DMS114 treated with DMSO at 0.1 percent for 48 hours (cell line): ENCODE measurements around the gene GPR63.

ENCODE experiments used
- DNase-seq: peaks from one replicate; lab custom pipeline; 2025; ENCODE audit not compliant: unreplicated experiment; lab: John Stamatoyannopoulos, UW

The GPR63 gene

DNA sequence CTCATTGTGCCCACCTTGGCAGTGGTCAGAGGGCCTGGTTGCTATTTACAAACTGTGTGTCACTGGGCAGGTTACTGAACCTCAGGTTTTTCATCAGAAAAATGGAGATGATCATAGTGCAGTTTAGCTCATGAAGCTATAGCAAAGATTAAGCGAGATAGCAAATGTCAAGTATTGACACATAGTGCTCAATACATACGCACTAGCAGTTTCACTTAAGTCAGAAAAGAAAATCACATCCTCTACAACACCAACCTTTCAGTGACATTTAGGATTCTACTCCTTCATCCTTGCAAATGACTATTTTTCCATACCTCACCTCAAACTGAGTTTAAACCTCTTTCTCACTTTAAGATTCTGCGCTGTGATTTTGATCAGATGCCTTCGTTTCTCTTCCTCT lies 16.2 kb downstream of the GPR63 start:
- no peak for DNase-seq

DNA sequence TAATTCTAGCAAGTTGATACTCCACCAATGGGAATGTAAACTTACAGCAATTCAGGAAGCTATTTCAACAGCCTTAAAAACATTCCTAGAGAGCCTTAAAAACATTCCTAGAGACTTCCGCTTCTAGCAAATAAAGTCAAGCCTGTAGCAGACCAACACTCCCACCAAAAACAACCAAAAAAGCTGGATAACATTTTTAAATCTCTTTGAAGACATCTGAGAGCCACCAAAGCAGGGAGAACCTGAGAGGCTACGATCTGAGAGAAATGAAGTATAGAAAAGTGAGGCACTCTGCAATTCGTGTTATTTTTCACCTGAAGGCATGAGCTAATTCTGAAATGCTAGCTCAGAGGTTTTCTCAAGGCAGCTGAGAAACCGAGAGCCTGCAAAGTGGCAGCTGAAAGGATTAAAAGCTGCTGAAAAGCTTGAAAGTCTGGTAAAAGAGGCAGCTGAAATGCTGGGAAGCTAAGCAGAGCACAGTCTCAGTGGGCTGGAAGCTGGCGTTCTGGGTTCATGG lies 20.9 kb downstream of the GPR63 start:
- no peak for DNase-seq

- no peak for DNase-seq
Observed at GRCh38 chr6:96814625-96815024, 22.7 kb downstream of the GPR63 start.

GRCh38 chr6:96812077-96812703 lies 25.1 kb downstream of the GPR63 start:
- DNase-seq = no peak

- DNase-seq = no peak
Observed at GRCh38 chr6:96811670-96812069, 25.6 kb downstream of the GPR63 start.

GRCh38 chr6:96811136-96811535 lies 26.1 kb downstream of the GPR63 start:
- DNase-seq = no peak

DNA sequence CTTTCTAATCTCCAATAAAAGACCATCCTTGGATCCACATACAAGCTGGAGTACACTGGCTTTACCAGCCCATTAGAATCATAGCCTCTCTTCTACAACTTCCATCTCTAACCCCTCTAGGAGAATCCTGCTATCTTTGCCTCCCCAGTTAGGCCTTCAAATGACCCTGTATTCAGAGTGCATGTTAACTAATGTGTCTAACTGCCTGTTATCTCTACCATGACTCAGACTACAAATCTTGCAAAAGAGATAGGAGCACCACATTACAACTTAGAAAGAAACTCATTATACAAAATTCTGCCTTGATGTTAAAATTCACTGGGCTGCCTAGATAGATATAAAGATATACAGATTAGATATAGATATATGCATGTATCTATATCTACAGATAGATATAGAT lies 28.2 kb downstream of the GPR63 start:
- DNase-seq = no peak

DNA sequence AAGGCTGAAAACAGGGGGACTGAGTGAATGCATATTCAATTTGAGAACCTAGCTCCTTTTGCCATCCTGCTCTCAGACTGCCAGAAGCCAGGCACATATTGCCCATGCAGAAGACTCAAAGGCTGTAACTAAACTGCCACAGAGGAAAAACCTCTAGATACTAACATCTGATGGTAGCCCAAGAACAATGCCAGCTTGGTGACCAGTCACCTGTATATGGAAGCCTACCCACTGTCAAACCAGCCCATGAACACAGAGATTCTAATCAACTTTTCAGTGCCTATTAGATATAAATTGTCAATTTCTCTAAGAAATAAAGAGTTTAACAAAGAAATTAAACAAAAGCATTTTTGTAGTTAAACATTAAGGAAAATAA lies 34.2 kb downstream of the GPR63 start:
- no peak for DNase-seq

DNA sequence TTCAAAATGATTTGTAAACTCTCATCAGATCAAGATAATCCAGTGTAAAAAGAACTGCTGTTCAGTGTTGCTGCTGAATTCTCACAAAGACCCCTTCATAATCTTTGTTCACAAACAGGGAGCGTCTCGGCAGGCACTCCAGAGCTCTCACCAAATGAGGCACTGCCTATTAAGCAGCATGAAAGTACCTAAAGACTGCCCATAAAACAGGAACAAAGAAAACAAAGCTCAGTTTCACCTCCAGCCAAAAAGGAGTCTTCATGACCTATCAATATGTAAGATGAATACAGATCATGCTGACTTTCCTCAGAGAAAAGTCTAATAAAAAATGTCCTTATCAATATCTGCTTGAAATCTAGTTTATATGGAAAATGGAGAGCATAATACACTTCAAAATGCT lies 41.8 kb downstream of the GPR63 start:
- DNase-seq = no peak

DNA sequence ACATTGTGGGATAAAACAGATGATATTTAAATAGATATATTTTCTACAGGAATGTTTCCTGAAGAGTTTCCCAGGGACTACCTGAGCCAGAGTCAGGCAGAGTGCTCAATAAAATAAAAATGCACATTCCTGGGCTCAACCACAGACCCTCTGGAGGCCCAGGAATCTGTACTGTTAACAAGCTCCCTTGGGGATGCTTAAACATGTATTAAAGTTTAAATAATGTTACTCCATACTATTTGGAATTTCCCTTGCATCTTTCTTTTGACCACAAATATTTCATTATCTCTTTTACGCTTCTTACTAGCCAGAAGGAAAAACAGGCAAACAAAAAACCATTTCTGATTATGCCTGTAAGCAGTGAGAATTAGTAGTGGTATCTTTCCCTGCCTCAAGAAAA lies 42.3 kb downstream of the GPR63 start:
- no peak for DNase-seq

GRCh38 chr6:96792561-96793190 lies 44.6 kb downstream of the GPR63 start:
- no peak for DNase-seq

DNA sequence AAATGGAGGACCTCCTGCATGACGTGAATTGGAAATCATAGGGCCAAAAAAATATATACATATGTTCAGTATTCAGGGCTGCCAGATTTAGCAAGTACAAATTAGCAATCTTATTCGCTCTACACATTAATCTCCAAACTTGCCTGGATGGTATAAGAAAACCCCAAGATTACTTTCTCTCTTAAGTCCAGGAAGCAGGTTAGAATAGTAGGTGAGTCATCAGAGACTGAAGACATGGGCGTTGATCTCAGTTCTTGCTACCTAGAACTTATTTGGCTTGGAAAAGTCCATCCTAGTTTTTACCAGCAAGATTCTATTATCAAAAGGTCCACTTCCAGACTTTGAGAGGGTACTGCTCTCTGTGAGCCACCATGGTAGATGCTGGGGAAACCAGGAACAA lies 47.4 kb downstream of the GPR63 start:
- no peak for DNase-seq

DNA sequence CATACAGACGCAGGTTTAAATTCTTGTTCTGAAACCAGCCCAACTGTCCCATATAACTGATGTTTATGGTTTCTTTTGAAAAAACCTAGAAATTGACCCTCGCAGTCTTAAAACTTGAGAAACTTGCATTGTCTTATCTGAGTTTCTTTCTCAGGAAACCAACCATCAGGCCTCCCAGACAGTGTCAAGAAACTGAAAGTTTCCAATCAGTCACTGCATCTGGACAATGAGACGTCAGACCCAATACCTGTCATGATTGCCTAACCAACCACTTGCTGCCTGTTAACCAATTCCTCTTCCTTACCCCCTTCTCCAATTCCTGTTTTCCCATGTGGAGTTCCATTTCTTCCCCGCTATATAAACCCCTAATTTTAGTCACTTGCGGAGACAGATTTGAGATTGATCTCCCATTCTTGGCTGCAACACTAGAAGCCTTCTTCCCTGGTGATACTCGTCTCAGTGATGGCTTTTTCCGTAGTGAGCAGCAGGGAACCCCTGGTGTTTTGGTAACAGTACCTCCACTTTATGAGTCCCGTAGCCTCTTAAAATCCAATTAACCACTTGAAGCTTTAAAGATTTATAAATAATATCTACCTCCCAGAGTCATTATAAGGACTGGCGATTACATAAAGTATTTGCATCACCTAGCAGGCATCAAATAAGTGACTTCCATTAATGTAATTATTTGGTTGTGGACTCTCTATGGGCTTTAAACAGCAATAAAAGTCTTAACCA lies 49.3 kb downstream of the GPR63 start:
- DNase-seq = no peak

GRCh38 chr6:96786336-96786735 lies 50.9 kb downstream of the GPR63 start:
- DNase-seq = no peak

GRCh38 chr6:96784650-96785049 lies 52.6 kb downstream of the GPR63 start:
- DNase-seq = no peak

DNA sequence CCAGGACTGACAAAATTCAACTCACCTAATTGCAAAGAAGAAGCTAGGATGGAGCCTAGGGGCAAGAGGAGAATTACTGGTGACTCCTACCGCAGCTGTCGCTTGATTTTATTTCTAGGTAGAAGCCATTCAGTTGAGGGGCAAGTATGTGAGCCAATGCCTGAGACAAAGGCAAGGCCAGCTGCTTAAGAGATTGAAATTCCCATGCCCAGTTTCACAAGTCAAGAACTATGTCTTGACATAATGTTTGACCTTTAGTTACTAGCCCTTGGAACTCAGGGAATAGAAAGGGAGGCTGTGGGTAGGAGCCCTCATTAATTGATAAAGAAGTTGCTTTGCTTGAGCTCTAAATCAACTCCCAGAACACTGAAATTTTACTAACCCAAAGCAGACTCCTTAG lies 54.0 kb downstream of the GPR63 start:
- no peak for DNase-seq

DNA sequence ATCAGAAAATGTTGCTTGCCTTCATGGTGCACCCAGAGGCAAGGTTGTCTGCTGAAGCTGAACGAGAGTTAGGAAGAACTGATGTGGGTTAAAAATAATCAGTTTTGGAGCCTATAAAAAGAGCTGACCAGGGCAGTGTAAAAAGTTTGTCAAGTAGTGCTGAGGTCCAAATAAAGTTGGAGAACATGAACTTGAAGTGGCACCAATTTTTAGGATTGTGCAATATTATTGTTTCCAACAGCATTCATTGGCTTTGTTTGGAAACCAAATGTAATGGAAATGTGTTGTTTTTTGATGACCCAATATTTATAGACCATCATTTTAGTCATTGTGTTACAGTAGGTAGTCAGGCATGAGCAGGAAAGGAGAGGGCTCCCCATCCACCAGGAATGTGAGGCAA lies 55.7 kb downstream of the GPR63 start:
- no peak for DNase-seq

DNA sequence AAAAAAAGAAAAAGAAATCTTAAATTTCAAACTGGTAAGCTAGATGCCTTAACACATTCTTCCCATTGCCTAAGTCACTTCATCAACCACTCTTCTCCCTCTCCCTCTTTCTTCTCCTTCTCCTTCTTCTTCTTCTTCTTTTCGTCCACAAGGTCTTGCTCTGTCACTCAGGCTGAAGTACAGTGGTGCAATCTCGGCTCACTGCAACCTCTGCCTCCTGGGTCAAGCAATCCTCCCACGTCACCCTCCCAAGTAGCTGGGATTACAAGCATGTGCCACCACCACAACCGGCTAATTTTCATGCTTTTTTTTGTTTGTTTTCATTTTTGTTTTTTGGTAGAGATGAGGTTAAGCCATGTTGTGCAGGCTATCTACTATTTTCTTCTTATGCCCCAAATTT lies 60.2 kb downstream of the GPR63 start:
- DNase-seq = no peak

DNA sequence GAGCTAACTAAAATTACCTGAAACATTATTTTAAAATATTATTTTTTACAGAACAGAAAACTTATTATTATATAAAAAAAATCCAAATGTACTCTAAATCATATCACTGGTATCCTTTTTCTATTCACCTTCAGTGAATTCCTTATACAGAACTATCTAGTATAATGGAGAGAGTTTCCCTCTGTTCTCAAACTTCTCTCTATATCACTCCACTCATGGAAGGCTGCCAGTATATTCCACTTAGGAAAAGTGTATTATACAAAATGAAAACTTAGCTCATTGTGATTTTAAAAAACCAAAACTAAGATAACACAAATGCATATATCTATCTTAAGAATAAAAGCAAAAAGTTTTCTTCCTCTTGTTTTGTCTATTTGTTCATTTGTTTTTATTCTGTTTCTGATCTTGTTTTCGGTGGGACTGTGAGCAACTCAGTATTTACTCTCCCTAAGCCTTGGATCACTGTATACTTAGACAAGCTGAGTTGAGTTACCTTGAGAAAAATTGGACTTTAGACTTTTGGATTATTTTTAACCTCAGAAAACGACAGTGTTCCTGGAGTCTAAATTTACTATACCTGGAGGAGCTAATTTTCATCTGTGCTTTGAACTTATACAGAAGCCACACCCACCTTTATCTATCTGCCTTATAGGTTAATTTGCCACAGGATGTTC lies 61.4 kb downstream of the GPR63 start:
- DNase-seq = no peak

DNA sequence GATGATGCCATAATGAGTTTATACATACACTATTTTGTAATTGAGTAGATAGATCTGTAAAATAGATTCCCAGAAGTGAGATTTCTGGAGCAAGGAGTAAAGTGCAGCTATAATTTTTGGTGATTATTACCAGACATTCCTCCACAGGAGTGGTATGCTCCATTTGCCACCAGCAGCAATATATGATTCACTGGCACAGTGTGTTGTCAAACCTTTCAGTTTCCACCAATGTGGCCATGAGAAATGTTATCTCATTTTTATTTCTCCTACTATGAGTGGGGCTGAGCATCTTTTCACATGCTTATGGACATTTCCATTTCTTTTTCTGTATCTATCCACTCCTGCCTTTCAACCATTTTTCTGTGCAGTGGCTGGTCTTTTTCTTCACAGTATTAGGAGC lies 70.5 kb downstream of the GPR63 start:
- DNase-seq = no peak

DNA sequence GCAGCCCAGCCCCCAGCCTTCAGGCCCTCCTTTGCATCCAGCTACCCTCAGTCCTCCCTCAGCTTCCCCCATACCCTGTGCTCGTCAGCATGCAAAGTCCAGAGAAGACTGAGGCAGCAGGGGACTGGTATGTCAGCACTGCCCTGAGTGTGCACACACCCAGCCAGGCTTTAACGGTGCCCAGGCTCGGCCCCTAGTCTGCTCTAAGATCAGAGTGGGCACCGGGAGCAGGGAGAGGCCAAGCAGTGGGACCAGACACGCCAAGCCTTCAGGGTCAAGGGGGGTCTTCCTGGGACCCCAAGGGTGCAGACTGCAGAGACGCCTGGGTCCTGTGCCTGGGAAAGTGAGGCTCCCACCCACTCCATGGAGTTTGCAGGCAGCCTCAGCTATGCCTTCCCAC lies 74.7 kb downstream of the GPR63 start:
- DNase-seq = no peak

DNA sequence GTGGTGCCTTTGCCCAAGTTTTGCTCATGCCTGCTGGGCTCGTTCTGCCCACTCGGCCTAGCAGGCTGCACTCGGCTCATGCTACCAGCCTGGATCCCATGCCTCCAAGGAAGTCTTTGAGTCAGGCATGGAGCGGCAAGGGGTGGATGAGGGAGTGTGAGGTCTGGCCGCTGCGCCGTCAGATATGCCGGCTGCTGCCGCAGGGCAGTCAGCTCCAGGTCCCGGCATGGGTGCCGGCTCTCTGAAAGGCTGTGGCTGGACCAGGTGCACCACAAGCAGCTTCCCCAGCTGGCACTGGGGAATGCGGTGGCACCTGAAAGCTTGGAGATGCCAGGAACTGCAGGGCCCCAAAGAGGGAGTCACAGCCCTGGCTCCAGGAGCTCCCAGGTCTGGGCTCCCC lies 75.5 kb downstream of the GPR63 start:
- DNase-seq = no peak
